Cardiac muscle cell (in vitro differentiated cells and primary cell): ENCODE data around the gene RYR2. TPM values are rescaled to one million over a fixed set of nuclear protein-coding genes. Genes with fewer than 3 reads are reported as not detected.

Source experiments
- DNase-seq, 2 donors: peaks; one replicate each; pipeline versions ENCODE4 v3.0.0 to v3.0.0-alpha.2; 2010 to 2017; ENCODE audit warnings: low read depth in 1 of 2, low spot score in 1 of 2
- H3K27ac ChIP-seq: fragments of 200-600 bp; sonication (generic); 2 replicates; pipeline ENCODE4 v1.5.1; 2016
- H3K27me3 ChIP-seq: fragments of 200-600 bp; sonication (generic); 2 replicates; pipeline ENCODE4 v1.6.0; 2016; ENCODE audit warnings: control low read depth
- H3K36me3 ChIP-seq: fragments of 200-600 bp; sonication (generic); 2 replicates; pipeline ENCODE4 v1.5.1; 2016; ENCODE audit warnings: control low read depth
- H3K4me1 ChIP-seq: fragments of 200-600 bp; sonication (generic); 2 replicates; pipeline ENCODE4 v1.8.1; 2017; ENCODE audit warnings: low read depth, mild to moderate bottlenecking, mixed run types
- H3K4me3 ChIP-seq: fragments of 200-600 bp; sonication (generic); 2 replicates; pipeline ENCODE4 v1.5.1; 2016; ENCODE audit warnings: mild to moderate bottlenecking
- H3K9me3 ChIP-seq: fragments of 200-600 bp; sonication (generic); 2 replicates; pipeline ENCODE4 v1.5.1; 2017; ENCODE audit warnings: low read depth, mild to moderate bottlenecking, control low read depth
- CTCF ChIP-seq: IDR thresholded peaks from 2 replicates; pipeline ENCODE4 v1.5.1; 2012; ENCODE audit warnings: low read depth, mild to moderate bottlenecking, low read length
- polyA plus RNA-seq: library from polyadenylated mRNA; unstranded; fragments of >200 nt; fragmentation: Nextera tagmentation; extraction: Ambion mirVana; gene quantifications from 2 replicates; pipeline ENCODE4 v1.2.1, GENCODE V29; 2016
- total RNA-seq: library from RNA; depleted of rRNA; stranded (reverse); fragments of >200 nt; gene quantifications from 2 replicates; pipeline ENCODE4 v1.2.3, GENCODE V29; 2016

Gene RYR2
- total and polyA plus RNA-seq, 2 experiments from 2014 or later, result 29.8 to 155 TPM

GRCh38 chr1:236998546-236998945 is 43.4 kb upstream of the RYR2 start:
- Histone ChIP-seq H3K27me3 (no peaks in the 10 kb centered on the region), H3K4me3 (no peak overlapping the region), H3K27ac (peak overlapping the region; percentile 94), H3K4me1 (peaks cover 17% of the 10 kb centered on the region), H3K9me3 (no peaks in the 10 kb centered on the region), H3K36me3 (no peaks in the 10 kb centered on the region)
- peak in 1 of 2 donors; percentile 9 for DNase-seq
- TF ChIP-seq CTCF, result no peak

- Histone ChIP-seq H3K27me3 (no peaks in the 10 kb centered on the region), H3K4me1 (peaks cover 17% of the 10 kb centered on the region), H3K9me3 (no peaks in the 10 kb centered on the region), H3K27ac (no peak overlapping the region), H3K4me3 (no peak overlapping the region), H3K36me3 (no peaks in the 10 kb centered on the region)
- no peak for DNase-seq
- no peak for TF ChIP-seq CTCF
Measured at GRCh38 chr1:237000191-237000590, 41.8 kb upstream of the RYR2 start.

GRCh38 chr1:237003516-237003915 is 38.5 kb upstream of the RYR2 start:
- Histone ChIP-seq H3K4me1 (peaks cover 18% of the 10 kb centered on the region), H3K27me3 (no peaks in the 10 kb centered on the region), H3K4me3 (no peak overlapping the region), H3K36me3 (no peaks in the 10 kb centered on the region), H3K9me3 (no peaks in the 10 kb centered on the region), H3K27ac (no peak overlapping the region)
- no peak for DNase-seq
- TF ChIP-seq CTCF, result no peak

DNA sequence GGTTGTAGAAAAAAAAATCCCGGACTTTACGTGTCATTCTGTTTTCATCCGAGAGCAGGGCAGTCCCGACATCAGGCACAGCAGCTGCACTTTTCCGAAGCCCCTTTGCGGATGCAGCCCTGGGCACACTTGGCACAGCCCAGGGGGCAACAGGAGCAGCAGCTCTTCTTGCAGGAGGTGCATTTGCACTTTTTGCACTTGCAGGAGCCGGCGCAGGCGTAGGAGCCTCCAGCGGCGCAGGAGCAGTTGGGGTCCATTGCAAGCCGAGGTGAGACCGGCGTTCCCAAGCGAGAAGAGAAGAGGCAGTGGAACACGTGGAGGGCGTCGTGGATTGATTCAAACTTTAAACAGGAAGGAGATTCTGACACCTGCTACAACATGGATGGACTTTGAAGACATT is 37.9 kb upstream of the RYR2 start, which contains the start of gene MT1HL1:
Gene MT1HL1, minus strand, starts transcription at position 326 of the 400 bp plus-strand sequence. Its CDS starts 69 bp downstream, at position 257.
- no peak for DNase-seq

GRCh38 chr1:237005674-237006073 is 36.3 kb upstream of the RYR2 start:
- no peak for TF ChIP-seq CTCF
- H3K4me1 ChIP-seq, result peaks cover 25% of the 10 kb centered on the region
- peak in 1 of 2 donors; percentile 38 for DNase-seq
- H3K36me3 ChIP-seq, result no peaks in the 10 kb centered on the region
- H3K4me3 ChIP-seq, result no peak overlapping the region
- no peaks in the 10 kb centered on the region for H3K27me3 ChIP-seq
- H3K27ac ChIP-seq, result no peak overlapping the region
- no peaks in the 10 kb centered on the region for H3K9me3 ChIP-seq

More for the DNA sequence above, 37.9 kb upstream of the RYR2 start, which contains the start of gene MT1HL1:
- H3K4me1 ChIP-seq, result peaks cover 24% of the 10 kb centered on the region
- H3K27ac ChIP-seq, result no peak within 1 kb of the TSS
- no peak within 1 kb of the TSS for H3K4me3 ChIP-seq
- no peaks in the 10 kb centered on the region for H3K27me3 ChIP-seq
- no peaks in the 10 kb centered on the region for H3K9me3 ChIP-seq
- TF ChIP-seq CTCF, result no peak
- H3K36me3 ChIP-seq, result no peaks in the 10 kb centered on the region
